ENCODE data around the gene GRM7. TPM values are rescaled to one million over a fixed set of nuclear protein-coding genes. Genes with fewer than 3 reads are reported as not detected.

The GRM7 gene
- total RNA-seq = under 1 TPM in 4 of 7 donors, not detected in 3; 0.18 to 0.80 (median 0.24) TPM
- polyA plus RNA-seq = under 1 TPM; 0.28 to 0.85 TPM
- long read RNA-seq, donor 1 = 0 reads
- long read RNA-seq, donor 2 = 0 reads
- long read RNA-seq, donor 3 = 0 reads

DNA sequence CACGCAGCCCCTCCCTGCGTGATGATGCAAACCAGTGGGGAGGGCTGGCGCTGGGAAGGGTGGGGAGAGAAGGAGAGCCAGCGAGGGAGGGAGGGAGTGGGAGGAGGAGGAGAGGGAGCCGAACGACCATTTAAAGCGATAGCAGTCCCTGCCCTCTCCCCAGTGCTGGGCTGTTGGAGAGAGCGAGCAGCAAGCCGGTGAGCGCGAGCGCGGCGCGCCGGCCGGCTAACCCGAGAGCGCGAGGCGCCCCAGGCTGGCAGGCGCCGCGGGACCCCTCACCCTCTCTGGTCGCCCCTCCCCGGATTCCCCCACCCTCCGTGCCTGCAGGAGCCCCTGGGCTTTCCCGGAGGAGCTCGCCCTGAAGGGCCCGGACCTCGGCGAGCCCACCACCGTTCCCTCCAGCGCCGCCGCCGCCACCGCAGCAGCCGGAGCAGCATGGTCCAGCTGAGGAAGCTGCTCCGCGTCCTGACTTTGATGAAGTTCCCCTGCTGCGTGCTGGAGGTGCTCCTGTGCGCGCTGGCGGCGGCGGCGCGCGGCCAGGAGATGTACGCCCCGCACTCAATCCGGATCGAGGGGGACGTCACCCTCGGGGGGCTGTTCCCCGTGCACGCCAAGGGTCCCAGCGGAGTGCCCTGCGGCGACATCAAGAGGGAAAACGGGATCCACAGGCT, at the start of gene GRM7:
Gene GRM7 (plus strand): TSS at position 162 of the 671 bp plus-strand sequence.
- DNase-seq = peak in 2 of 5 donors; percentile 34 to 55
- intact Hi-C loops (cut with DNase I) = no loop called here
- Histone ChIP-seq H3K27ac (no peak within 1 kb of the TSS), H3K27me3 (no peaks in the 10 kb centered on the region), H3K9me3 (no peaks in the 10 kb centered on the region), H3K4me1 (ENCODE audit: insufficient read depth) (peaks cover 2% of the 10 kb centered on the region), H3K4me3 (peak within 1 kb of the TSS; percentile 37), H3K36me3 (no peaks in the 10 kb centered on the region)
- no peak for TF ChIP-seq EP300 (IDR thresholded peaks at IDR 0.05)
- TF ChIP-seq CTCF (IDR thresholded peaks at IDR 0.05) = no peak
- TF ChIP-seq POLR2A (IDR thresholded peaks at IDR 0.05) = no peak
- WGBS, 3 donors = 0 to 1% (median 0%) methylated on average over 24 to 62 of the region's 62 CpGs

GRCh38 chr3:6821411-6821810, 39.5 kb upstream of the GRM7 start:
- intact Hi-C loops (cut with DNase I) = no loop called here
- Histone ChIP-seq H3K4me3 (no peak overlapping the region), H3K27me3 (no peaks in the 10 kb centered on the region), H3K36me3 (no peaks in the 10 kb centered on the region), H3K27ac (no peak overlapping the region), H3K9me3 (no peaks in the 10 kb centered on the region), H3K4me1 (ENCODE audit: insufficient read depth) (no peaks in the 10 kb centered on the region)
- DNase-seq = no peak
- WGBS, 3 donors = 88 to 91% (median 89%) methylated on average over 3 of the region's 3 CpGs
- TF ChIP-seq CTCF (IDR thresholded peaks at IDR 0.05) (no peak), POLR2A (IDR thresholded peaks at IDR 0.05) (no peak), EP300 (IDR thresholded peaks at IDR 0.05) (no peak)

- H3K27ac ChIP-seq = no peak overlapping the region
- H3K4me3 ChIP-seq = no peak overlapping the region
- intact Hi-C loops (cut with DNase I) = no loop called here
- 29 to 68% (median 34%) methylated on average over 1 of the region's 1 CpG for WGBS, 3 donors
- TF ChIP-seq EP300 (IDR thresholded peaks at IDR 0.05) (no peak), POLR2A (IDR thresholded peaks at IDR 0.05) (no peak), CTCF (IDR thresholded peaks at IDR 0.05) (no peak)
- H3K27me3 ChIP-seq = no peaks in the 10 kb centered on the region
- DNase-seq = no peak
- H3K4me1 ChIP-seq (ENCODE audit: insufficient read depth) = no peaks in the 10 kb centered on the region
- H3K36me3 ChIP-seq = no peaks in the 10 kb centered on the region
- H3K9me3 ChIP-seq = no peaks in the 10 kb centered on the region
These were observed 35.4 kb upstream of the GRM7 start for GRCh38 chr3:6825524-6825923.

DNA sequence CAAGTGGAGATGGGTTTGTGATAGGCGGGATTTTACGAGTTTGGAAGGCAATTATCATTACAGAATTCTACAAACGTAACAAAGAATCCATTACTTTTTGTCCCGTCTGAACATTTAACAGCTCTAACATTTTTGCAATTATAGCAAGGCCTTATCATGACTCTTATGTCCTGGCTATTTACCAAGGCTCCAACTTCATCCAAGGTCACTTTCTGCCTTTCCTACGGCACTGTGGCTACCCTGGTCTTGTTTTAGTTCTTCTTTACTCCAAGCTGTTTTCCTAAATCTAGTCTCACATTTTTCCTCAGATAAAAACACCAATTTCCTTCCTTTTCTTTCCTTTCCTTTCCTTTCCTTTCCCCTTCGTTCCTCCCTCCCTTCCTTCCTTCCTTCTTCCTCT, 33.5 kb upstream of the GRM7 start:
- H3K4me1 ChIP-seq (ENCODE audit: insufficient read depth) = no peaks in the 10 kb centered on the region
- intact Hi-C loops (cut with DNase I) = no loop called here
- H3K4me3 ChIP-seq = no peak overlapping the region
- no peaks in the 10 kb centered on the region for H3K9me3 ChIP-seq
- WGBS, 3 donors = 15 to 27% (median 15%) methylated on average over 6 of the region's 6 CpGs
- no peak for TF ChIP-seq CTCF (IDR thresholded peaks at IDR 0.05)
- TF ChIP-seq EP300 (IDR thresholded peaks at IDR 0.05) = no peak
- H3K27me3 ChIP-seq = no peaks in the 10 kb centered on the region
- DNase-seq = no peak
- H3K36me3 ChIP-seq = no peaks in the 10 kb centered on the region
- H3K27ac ChIP-seq = no peak overlapping the region
